ENCODE data around the gene PTPRT.

PTPRT gene

DNA sequence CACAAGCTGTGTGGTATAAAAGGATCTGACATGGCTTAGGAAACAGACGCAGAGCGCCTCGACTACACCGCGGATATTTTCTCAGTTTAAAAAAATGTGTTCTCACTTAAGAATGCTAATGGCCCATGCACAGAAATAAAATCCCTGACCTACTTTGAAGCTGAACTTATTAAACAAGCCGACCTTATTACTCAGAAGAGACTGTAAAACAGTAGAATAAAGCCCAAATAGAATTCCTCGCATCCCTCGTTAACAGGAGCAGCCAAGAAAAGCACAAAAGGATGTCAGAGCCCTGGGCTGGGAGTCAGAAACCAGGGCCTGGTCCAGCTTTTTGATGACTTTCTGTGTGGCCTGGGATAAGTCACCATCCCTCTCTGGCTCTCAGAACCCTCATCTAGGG, 489.3 kb downstream of the PTPRT start:
- no peak for DNase-seq

DNA sequence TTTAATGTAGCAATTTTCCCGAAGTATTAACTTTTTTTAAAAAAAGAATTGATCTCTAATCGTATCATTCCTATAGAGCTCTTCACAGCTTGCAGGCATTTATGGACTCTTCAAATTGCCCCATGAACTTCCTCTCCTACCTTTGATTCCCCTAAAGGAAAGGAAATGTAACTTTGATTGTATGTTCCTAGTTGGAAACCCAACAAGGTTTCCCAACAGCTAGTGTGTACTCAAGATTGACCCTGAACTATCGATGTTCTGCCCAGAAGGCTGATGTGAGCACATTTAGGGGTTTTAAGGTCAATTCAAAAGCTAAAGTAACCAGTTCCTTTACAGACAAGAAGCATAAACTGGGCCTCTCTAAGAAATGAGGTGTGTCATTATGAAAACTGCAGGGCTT, 491.7 kb downstream of the PTPRT start:
- DNase-seq, result no peak

DNA sequence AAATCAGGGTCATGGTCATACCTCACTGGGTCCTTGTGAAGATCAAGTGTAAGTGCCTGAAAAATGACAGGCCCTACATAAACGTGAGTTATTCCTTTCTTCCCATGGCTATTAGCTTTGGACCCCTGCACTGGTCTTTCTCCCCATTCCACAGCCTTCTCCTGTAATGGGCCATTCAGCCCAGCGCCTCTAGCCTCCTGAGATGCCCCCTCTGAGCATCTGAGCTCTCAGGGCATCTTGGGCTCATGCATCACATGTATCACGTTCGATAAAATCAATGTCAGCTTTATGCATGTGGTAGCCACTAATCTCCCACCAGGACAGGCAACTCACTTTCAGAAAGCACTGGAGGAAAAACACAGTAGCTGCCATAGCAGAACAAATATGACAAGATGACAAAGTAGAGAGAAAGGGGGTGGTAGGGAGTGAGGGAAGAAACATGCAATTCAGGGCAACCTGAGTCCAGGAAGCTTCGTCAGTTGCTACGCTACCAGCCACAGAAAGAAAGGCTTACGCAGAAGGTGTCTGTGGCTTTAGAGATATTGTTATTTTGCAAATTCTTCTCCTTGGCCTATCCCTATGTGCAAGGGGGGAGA, 498.8 kb downstream of the PTPRT start:
- no peak for DNase-seq

DNA sequence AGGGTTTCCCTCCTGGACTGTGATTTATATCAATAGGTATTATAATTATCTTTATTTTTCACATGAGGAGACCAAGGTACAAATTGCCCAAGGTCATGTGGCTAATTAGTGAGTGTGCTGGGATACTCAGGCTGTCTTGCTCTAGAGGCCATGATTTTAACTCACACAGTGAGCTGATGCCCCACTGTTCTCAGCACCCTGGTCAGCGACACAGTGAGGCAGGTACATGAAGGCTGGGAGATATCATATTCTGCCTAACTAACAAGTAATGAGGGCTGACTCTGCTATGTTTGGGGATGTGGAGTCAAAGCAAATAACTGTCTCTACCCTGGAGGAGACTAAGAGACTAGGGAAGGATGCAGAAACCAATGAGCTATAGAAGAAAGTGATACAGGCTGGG, 501.1 kb downstream of the PTPRT start:
- DNase-seq, result no peak

DNA sequence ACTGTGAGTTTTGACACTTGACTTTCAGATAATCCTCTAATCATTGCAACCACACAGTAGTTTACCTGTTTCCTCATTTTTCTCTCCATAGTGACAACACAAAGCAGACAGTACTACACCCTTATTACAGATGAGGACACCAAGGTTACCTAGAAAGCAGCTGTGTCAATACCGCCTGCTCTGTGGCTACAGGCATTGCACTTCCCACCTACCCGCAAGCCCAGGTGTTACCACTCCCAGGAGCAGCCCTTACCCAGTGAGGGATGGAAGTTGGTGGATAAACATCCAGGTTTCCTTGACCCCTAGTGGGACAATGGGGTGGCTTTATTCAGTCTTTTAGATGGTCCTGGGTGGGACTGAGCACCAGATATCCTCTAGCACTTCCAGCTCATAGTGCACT, 503.6 kb downstream of the PTPRT start:
- DNase-seq, result peak; percentile 80

DNA sequence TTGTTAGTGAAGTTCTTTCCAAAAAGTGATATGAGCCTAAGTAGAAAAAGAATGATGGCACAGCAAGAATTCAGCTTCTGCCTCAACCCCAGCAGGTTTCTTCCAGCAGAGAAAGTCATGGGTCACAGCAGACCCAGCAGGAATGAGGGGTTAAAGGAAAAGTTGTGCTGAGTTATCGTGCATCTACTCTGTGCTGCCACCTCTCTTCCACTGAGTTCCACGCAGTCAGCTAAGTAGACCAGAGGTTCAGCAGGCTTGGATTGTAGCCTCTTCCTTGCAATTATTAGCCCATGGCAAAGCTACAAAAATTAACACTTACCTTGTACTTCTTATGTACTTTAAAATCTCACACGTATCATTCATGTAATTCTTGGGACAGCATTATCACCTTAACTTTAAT, 510.8 kb downstream of the PTPRT start:
- peak; percentile 30 for DNase-seq

DNA sequence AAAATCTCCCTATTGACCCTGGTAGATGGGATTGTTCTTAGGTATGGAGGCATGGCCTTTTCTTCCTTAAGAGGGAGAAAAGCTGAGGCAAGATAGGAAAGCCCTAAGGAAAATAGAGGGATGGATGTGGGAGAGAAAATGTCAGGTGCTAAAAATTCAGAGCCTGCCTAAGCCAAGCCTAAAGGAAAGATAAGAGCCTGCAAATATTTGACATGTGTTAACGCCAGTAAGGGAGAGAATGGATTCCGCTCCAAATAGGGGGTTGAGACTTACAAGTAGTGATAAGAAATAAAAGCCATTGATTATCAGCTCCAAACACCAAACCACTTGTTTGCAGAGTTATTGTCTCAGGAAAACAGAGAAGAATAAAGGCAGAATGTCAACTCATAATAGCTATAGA, 533.6 kb downstream of the PTPRT start:
- DNase-seq, result no peak

DNA sequence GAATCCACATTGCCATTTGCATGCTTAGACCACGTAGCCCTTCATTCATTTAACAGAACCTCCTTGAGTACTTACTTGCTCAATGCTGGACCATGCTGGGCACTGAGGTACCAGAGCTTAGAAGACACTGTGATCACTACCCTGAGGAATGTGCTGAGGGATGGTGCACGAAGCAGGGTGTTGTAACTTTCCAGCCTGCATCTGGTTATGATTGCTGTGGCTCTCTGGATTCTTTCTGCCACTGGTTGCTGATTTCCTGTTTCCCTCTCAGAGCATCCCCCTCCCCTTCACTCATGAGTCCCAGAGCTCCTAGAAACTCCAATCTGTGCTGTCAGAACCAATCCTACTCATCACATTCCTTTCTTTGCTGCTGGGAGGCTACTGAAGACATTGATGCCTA, 537.4 kb downstream of the PTPRT start:
- DNase-seq, result no peak

DNA sequence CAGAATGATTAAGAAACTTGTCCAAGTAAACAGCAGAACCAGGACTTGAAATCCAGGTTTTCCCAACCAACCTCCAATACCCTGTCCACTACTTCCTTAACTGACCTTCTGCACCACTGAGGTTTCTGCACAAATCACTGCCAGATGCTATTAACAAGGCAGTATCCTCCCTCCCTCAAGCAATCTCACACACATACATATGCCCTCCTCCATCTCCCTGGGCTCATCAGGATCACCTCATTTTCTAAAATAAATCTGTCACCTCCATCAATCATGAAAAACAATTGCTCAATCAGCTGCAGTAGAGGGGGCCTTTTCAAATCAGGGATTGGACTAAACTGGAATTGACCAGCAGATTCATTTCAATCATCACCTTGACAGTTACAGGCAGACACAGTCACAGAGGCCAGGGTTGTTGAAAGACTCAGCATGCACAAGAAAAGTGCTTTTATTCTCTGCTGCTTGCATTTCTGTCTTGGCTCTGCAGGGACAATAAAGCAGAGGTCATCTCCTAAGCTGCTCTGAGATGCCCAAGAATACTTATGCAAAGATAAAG, 539.4 kb downstream of the PTPRT start:
- DNase-seq, result no peak

DNA sequence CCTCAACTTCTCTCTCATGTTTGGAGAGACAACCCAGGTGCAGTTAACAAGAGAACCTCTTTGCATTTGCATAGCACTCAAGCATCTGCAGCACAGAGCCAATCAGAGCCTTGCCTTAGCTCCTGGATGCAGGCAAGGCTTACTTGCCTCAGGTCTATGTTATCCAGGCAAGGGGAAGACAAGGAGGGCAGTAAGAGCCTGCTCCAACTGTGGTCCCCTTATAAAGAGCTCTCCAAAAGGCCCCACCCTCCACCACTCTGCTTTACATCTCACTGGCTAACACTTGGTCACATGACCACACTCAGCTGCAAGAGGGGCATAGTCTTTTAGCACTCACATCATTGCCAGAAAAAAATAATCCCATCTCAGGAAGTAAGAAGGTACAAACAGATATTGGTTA, 540.0 kb downstream of the PTPRT start:
- no peak for DNase-seq

DNA sequence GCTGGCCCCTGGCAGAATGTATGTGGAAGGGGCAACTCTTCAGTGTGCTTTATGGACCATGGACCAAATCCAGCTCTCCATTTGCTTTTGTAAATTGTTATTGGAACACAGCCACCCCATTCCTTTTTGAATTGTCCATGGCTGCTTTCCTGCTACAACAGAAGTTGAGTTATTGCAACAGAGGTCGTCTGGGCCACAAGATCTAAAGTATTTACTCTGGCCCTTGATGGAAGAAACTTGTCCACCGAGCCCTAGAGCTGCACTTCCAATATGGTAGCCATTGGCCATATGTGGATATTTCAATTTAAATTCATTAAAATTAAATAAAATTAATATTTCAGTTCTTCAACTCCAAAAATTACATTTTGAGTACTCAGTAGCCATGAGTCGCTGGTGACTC, 543.5 kb downstream of the PTPRT start:
- DNase-seq, result no peak

DNA sequence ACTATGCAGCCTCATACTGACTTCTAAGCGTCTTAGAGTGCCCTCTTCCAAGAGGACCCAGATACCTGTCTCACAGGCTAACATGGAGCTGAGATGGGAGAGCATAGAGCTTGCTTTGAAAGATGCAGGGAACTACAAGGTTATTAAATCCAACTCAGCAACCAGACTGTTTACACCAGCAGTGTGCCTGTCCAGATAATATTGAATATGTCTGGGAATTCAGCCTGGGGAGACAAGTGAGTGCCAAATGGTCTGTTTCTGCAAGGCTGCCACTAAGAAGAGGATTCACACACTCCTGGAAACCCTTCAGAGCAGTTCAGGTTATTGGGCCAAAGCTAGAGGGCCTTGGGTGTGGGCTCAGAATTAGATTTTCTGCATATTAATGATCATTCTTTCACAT, 547.8 kb downstream of the PTPRT start:
- DNase-seq, result no peak

DNA sequence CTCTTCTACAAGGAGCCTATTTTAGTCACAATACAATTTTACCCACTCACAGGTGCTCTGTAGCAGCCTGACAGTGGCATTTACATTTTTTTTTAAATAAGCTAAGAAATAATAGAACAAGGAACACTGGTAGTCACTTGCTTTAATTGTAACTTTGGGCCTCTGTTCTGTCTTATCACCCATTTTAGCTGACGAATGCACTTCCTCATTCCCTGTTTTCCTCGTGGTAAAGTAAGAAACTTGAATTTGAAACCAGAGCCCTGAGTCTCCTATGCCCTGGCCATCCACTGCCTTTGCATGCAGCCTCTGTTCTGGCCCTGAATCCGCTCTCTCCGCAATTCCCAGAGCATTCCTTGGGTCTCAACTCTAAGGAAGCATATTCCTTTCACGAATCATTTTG, 550.6 kb downstream of the PTPRT start:
- DNase-seq, result no peak

DNA sequence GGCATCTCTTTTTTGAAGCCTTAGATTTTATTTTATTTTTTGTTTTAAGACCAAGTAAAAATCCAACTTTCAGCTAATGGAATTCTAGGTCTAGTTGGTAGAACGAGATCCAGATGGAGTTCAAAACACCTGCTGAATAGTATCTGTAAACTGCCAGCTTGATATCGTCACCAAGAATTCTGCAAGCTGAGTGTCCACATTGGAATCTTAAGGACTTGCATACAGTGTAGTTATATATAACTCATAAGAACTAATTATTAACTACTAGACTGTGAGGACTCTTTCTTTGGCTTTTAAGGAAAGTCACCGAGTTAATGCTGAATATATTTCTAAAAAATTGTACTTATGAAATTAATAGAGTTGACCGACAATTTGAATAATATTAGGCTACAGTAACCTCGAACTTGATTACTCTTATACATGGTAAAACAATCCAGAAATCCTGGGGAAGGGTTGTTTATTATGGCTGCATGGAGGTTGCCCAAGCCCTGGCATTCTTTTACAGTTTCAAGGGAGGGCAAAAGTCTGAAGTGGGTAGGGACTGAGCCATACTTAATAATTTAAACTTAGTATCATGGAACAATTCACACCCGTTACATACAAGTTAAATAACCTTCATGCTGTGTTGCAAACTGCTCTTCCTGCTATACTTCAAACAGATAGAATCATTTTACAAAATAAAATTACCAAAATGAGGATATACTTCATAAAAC, 553.9 kb downstream of the PTPRT start:
- no peak for DNase-seq

DNA sequence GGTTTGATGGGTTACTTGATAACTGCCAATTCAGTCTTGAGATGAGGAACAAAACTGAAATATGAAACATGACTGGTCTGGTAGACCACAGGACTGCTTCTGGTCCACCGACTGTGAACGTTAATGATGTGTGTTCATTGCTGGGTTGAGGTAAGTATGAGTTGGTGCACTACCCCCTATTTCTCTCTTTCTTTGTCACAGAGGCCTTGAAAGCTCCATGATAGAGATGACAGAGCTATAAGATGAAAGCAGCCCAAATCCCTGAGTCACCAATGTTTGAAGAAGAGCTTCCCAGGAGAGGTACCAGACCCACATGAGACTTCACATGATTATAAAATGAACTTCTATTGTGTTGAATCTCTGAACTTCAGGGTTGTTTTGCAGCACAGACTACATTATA, 555.5 kb downstream of the PTPRT start:
- DNase-seq, result no peak

DNA sequence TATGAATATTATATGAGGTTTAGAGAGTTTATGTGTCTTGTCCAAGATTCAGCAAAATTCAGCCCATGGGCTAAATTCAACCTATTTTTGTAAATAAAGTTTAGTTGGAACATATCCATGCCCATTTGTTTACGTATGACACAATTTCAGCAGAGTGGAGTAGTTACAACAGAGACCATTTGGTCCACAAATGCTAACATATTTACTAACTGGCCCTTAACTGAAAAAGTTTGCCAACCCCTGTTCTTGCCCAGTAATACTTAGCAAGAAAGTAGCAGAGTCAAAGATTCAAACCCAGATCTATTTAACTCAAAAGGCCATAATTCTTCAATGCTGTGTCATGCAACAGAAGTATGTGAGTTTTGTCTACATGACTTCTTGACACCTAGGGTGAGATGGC, 561.0 kb downstream of the PTPRT start:
- no peak for DNase-seq

DNA sequence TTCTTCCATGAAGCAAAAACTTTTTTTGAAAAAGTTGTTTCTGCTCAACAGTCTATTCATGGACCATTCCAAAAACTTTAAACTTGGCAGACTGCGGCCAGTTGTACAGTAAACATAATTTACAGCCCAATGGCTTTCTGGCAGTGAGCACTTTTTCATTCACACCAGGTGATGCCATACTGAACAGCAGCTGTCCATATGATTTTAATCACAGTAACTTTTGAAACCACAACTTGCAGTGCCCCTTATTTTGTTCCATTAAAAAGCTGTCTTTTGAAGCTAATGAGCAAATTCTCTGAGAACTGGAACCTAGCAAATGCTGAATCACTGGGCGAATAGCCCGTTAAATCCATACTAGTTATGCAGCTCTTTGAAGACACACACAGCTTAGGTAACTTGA, 576.6 kb downstream of the PTPRT start:
- peak; percentile 24 for DNase-seq

DNA sequence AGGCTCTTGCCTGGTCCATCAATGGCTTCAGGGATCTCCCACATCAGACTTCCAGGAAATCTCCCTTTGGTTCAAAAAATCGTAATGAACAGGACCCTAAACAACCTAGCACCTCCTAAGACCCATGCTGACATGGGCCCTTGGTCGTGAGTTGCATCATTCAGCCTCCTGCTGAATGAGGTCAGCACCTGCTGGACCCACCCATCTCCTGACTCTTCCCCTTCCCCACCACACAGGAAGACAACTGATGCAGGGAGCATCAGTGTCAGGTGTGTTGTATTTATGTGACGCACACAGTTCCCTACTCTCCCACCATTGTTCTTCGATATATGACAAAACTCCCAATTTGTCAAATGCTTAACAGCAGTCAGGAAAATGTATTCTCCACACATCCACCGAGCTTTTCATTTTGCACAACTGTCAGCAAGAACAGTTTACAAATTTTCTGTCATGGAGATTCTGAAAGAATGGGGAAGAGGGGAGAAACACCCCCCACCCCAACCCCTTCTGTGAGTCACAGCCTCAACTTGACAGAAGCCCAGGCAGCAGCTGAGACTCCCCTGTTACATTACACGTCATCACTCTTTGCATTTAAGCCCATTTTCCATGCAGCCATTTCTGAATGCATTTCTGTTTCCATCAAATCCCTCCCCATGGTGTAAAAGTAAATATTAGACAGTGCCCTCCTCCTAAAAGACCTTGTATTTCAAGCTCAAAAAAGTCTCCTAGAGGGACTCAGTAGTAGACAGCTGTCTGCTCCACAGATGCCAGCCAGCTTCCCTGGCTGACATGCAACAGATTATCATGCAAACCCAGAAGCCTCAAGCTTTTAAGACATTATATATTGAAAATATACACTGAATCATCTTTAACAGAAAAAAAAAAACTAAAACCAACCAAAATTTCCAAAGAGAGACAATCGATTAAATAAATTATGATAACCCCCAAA, 577.5 kb downstream of the PTPRT start:
- DNase-seq, result no peak

DNA sequence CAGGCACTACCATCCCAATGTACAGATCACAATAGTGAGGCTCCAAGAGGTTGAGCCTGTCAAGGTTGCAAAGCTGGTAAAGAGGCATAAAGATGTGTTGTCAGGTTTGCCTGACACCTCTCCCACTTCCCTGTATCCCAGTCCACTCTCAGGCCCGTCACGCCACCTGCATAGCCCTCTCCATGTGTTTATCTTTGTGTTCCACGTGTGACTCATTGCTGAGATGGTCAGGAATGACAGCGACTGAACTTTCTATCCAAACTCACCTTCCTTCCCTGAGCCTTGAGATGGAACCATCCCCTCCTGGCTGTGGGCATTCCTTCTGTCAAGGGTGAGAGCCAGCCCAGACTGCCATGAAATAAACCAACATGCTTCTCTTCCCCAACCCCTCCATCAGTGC, 578.3 kb downstream of the PTPRT start:
- DNase-seq, result no peak

DNA sequence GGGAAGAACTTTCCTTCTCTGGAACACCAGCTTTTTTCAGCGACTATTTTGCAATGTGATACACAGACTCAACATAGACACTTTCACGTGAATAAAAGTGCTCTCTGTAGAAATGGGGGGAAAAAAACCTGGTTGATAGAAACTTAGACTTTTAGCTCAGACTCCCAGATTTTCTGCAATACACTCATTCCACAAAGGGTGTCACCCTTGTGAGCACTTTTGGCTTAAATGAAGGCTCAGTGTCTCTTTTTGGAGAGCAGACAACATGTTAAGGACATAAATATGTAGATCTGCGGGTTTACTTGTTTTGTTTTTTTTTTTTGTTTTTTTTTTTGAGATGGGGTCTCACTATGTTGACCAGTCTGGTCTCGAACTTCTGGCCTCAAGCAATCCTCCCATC, 579.6 kb downstream of the PTPRT start:
- no peak for DNase-seq

DNA sequence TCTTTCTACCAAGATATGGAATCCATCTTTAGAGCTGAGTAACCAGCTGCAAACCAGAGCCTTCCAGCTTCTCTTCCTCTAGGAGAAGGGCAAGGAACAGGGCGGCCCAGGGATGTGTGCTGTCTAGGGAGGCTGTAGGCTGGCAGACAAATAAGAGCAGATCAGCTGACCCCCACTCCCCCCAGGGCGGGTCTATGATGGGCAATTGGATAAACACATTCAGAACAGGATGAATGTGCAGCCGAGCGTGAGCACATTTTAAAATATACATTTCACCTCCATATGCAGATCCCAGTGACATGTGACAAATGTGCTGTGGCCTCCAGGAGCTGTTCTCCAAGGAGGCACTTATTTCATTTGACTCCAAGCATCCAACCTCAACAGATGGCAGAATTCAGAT, 580.1 kb downstream of the PTPRT start:
- peak; percentile 21 for DNase-seq

DNA sequence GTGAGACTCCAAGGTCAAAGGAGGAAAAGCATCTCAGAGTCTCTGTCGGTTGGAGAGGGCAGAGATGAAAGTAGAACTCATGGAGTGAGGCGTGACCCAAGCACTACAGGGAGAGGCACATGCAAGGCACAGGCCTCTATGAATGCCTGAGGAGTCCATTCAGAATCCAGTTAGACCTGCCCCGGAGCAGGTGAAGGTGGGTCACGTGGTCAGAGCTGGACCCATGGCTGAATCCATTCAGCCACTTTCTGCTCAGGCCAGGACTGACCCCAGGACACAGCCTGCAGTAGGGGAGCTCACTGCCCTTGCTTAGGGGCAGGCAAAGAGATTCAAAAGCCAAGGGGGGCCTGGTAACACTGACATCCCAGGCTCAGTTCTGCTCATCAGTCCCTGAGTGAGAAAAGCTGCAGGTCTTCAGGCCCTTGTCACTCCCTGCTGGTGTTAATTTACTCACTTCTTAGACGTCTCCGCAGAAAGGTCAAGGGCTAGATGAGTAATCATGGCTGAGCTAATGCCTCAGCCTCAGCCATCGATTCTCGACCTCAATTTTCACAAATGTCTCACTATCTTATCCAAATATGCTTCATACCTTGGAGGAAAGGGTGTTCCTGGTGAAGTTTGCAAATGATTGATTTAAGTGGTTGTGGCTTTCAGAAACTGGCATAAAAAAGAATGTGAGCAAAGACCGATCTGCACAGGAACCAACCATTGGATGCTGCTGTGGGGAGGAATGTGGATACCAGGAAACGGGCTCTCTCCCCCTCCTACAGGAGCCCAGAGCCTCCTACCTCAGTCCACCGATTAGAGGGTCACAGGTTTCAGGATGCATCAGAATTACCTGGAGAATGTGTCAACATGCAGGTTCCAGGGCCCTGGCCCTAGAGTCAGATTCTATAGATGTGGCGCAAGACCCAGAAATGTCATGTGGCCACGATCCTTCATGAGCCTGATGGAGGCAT, 584.4 kb downstream of the PTPRT start:
- DNase-seq, result no peak

DNA sequence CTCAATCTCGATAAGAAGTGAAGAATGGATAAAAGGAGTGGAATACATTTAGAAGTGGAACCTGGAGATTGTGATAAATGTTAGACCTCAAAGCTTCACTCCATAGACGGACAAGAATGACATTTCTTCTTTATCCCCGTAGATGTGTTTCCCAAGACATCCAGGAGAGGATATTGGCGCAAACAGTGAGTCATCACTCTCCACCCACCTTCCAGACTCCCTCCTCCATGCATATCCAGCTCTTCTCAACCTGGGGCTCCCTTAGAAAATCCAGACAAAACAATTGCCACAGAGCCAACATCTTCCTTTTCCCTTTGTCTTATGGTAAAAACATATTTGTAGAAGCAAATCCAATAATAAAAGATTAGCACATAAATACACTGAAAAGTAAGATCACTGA, 586.1 kb downstream of the PTPRT start:
- DNase-seq, result peak; percentile 50
